HK-2 (cell line): ENCODE results near the gene RGS12.

ENCODE experiments used
- DNase-seq: peaks from one replicate; pipeline ENCODE4 v3.0.0-alpha.2; 2018; ENCODE audit not compliant: unreplicated experiment

RGS12 gene, protein sequence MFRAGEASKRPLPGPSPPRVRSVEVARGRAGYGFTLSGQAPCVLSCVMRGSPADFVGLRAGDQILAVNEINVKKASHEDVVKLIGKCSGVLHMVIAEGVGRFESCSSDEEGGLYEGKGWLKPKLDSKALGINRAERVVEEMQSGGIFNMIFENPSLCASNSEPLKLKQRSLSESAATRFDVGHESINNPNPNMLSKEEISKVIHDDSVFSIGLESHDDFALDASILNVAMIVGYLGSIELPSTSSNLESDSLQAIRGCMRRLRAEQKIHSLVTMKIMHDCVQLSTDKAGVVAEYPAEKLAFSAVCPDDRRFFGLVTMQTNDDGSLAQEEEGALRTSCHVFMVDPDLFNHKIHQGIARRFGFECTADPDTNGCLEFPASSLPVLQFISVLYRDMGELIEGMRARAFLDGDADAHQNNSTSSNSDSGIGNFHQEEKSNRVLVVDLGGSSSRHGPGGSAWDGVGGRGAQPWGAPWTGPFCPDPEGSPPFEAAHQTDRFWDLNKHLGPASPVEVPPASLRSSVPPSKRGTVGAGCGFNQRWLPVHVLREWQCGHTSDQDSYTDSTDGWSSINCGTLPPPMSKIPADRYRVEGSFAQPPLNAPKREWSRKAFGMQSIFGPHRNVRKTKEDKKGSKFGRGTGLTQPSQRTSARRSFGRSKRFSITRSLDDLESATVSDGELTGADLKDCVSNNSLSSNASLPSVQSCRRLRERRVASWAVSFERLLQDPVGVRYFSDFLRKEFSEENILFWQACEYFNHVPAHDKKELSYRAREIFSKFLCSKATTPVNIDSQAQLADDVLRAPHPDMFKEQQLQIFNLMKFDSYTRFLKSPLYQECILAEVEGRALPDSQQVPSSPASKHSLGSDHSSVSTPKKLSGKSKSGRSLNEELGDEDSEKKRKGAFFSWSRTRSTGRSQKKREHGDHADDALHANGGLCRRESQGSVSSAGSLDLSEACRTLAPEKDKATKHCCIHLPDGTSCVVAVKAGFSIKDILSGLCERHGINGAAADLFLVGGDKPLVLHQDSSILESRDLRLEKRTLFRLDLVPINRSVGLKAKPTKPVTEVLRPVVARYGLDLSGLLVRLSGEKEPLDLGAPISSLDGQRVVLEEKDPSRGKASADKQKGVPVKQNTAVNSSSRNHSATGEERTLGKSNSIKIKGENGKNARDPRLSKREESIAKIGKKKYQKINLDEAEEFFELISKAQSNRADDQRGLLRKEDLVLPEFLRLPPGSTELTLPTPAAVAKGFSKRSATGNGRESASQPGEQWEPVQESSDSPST (N-terminal part only)

DNA sequence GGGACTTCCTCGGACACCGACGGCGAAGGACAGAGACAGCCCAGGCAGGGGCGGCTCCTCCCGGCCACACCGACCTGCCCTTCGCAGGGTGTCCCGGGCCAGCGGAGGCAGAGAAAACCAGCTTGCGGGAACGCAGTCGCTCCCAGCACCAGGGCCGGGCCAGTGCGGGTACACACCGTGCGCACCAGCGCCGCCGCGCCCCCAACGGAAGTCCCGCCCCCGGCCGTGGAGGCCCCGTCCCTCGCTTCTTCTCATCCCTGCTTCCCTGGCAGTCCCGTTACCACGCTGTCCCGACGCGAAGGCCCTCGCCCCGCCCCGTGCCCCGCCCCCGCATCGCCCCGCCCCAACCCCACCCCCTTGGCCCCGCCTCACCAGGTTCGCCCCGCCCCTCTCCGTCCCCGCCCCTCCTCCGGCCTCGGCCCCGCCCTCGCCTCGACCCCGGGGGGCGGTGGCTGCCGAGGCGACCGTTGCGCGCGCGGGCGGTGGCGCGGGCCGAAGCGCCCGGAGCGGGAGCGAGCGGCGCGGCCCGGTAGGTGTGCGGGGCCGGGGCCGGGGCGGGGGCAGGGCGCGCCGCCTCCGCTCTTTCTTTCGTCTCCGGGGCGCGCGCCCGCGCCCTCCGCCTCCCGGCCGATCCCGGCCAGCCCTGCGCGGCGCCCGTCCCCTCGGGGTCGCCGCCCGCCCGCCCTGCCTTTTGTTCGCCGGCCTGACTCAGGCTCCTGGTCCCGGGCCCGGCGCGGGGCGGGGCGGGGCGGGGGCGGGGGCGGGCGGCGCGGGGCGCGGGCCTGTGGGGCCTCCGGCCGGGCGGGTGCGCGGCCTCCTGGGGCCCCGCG lies at the start of gene RGS12:
TSS of gene RGS12 (plus strand) at position 451 of the 830 bp plus-strand sequence. CDS start 23,150 bp downstream, outside the sequence.
- DNase-seq: peak; percentile 99

DNA sequence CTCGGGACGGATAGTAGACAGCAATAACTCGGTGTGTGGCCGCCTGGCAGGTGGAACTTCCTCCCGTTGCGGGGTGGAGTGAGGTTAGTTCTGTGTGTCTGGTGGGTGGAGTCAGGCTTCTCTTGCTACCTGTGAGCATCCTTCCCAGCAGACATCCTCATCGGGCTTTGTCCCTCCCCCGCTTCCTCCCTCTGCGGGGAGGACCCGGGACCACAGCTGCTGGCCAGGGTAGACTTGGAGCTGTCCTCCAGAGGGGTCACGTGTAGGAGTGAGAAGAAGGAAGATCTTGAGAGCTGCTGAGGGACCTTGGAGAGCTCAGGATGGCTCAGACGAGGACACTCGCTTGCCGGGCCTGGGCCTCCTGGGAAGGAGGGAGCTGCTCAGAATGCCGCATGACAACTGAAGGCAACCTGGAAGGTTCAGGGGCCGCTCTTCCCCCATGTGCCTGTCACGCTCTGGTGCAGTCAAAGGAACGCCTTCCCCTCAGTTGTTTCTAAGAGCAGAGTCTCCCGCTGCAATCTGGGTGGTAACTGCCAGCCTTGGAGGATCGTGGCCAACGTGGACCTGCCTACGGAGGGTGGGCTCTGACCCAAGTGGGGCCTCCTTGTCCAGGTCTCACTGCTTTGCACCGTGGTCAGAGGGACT lies 49.6 kb upstream of the RGS12 start:
- DNase-seq: no peak

DNA sequence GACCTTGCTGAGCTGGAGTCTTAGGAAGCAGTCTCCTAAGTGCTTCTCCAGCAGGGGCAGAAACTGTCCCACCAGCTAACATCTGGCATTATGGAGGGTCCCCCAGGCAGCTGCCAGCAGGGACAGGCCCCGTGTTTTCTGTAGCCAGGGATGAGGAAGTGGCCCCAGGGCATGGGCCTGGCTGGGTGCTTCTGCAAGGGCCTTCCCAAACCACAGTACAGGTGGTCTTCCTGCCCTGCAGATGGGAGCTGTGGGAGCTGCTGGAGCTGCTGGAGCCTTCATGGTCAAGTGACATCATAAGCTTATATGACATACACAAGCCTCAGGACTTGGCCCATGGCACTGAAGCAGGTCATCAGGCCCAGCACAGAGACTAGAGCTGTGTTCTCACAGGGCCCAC lies 48.8 kb upstream of the RGS12 start:
- no peak for DNase-seq

DNA sequence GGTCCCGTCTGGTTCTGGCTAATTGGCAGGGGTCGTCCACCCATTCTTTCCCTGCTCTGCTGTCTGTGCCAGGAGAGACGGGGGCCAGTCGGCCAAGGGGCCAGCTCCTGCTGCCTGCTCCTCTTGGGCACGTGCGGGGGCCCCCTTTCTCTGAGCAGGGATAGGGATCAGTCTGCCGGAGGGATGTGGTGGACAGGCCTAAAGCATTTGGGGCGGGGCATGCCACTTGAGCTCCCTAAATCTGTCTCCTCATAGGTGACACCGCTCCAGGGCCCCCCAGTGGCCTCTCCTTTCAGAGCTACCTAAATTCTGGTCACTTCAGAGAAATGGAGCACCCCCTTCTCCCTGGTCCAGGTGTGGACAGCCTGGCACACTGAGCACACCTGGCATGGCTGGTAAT lies 48.1 kb upstream of the RGS12 start:
- DNase-seq: no peak

DNA sequence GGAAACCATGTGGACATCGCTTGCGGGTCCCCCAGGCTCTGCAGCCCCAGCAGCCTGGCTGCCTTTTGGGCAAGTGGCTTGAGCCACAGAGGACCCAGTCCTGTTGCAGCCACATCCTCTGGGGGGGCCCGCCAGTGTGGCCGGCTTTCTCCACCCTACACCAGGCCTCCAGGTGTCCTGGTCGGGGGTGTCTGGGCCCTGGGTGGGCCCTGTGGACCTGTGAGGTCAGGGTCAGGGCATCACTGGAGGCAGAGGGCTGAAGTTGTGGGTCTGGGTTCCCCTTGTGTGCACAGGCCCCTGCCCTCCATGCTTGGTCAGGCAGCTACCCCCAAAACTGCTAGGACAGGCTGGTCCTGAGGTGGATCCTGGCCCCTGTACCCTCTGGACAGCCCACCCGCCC lies 47.1 kb upstream of the RGS12 start:
- no peak for DNase-seq

DNA sequence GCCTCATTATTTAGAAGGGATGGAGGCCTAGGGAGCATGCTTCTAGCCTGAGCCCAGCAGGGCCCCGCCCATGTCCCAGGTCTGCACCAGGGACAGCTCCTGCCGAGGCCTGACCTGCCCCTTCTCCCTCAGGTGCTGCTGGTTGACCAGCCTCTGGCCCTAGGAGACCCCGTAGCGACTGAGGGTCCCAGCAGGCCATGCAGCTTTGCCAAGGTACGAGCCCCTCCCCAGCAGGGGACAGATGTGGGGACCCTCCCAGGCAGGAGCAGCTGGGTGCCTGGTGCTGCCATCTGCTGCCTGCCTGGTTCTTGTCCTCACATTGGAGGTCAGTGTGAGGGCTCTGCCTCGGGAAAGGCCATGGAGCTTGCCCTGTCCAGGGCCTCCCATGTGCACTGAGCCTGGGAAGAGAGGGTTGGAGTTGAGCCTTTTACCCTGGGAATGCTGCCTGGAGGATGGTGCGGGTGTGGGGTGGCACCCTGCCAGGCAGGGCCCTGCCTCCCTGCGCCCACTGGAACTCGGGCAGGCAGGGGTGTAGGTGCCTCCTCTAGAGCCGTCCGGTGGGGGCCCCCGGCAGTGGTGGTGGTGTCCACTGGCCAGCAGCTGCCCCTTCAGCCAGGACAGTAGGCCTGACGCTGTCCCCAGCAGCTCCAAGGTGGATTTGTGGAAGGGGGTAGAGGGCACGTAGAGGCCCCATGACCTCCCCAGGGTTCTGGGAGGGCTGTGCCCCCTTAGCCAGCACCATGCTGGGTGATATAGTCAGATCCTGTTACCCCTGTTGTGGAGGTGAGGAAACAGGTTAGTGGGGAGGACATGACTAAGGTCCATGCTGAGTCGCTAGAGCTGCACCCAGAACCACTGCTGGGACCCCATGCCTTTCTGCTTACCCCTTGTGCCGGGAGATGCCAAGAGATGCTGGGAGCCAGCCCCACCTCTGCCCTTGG lies 46.1 kb upstream of the RGS12 start:
- no peak for DNase-seq

DNA sequence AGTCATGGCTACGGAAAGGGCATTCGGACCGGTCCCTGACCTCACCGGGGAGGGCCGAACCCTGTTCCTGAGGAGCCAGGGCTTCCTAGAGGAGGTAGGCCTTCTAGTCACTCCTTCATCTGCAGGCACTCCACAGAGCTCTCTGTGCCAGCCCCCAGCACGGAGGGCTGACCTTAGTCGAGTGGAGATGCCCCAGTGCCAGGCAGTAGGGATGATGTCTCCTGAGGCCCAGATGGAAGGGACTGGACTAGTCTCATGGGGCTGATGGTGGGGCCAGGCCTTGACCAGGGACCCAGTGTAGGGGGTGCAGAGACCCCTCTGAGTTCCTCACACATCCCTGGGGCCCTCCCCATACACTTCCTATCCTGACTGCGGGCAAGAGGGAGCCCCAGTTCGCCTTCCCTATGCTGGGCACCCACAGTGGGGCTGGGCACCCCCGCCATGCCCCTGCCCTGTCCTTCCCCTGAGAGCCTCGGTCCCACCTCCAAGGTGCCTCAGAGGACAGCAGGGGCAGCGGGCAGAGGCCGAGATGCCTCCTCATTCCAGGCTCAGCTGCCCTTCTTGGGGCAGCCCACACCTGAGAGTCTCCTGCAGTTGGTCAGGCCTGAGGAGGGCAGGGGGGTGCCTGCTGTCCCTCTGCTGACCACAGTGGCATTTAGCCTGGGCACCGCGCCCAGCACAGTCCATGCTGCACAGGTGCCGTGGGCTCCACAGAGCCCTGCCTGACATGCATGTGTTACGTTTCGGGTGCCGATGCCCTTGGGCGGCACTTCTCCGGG lies 45.2 kb upstream of the RGS12 start:
- no peak for DNase-seq

DNA sequence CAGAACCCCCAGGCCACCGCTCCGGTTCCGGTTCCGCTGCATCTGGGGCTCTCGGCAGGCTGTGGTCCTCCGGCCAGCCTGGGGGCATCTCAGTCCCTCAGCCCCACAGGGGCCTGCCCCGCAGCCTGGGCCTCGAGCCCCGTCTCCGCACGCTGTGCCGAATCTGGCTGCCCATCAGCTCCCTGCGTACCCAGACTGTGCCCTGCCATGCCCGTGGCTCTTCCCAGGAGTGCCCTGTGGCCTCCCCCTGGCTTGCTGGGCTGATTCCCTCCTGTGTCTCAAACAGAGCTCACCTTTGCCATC lies 44.7 kb upstream of the RGS12 start:
- DNase-seq: no peak

DNA sequence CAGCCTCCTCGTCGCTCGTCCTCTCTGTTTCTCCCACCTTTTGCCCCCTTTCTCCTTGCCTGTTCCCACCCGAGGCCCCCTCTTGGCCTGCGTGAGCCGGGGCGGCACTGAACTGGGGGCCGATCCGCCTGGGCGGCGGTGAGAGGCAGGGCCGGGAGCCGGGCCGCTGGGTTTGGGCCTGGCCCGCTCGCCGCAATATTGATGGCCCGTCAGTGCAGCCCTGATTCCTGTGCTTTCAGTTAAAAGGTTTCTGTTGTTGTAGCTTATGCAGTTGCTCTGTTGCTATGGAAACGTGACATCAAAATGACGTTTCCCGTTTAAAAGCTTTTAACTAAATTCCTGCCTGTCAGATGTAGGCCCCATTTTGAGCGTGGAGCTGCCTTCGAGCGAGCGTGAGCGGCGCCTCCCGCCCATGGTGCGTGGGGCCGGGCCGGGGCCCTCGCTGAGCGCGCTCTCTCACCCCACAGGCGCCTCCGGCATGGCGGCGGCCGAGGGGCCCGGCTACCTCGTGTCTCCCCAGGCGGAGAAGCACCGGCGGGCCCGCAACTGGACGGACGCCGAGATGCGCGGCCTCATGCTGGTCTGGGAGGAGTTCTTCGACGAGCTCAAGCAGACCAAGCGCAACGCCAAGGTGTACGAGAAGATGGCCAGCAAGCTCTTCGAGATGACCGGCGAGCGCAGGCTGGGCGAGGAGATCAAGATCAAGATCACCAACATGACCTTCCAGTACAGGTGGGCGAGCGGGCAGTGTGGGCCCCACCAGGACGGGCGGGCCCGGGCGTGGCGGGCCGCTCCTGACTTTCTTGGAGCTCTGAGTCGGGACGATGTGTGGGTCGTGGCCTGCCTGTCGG lies 43.8 kb upstream of the RGS12 start, which contains the start of gene MSANTD1:
TSS of gene MSANTD1 (plus strand) at position 349 of the 851 bp plus-strand sequence. CDS start at position 413, 64 bp downstream.
- DNase-seq: no peak

DNA sequence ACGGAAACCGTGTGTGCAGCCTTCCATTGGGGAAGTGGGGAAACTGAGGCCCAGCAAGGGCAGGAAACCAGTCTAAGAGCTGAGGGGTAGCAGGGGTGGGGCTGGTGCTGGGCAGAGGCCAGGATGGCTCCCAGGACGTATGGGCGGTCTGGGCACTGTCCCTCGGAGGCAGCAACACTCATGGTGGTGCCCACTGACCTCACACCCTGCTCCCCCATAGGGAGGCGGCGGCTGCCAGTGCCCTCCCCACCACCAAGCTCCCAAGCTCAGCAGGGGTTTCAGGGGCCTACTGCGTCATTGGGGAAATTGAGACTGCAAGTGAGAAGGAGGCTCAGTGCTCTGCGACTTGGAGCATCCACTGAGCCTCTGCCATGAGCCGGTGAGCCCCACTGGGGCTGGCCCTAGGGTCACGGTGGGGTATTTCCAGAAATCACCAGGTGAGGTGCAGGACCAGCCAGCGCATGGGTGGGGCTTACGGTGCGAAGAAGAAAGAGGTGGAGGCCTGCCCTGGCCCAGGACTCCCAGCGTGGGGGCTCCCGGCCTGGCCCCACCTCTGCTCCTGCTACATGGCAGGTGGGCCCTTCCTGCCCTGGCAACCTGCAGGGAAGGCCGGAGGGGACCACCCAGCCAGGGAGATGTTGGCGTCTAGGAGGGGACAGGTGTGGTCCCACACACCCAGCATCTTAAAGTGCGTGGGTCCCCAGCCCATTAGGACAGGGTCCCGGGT lies 42.9 kb upstream of the RGS12 start:
- no peak for DNase-seq

DNA sequence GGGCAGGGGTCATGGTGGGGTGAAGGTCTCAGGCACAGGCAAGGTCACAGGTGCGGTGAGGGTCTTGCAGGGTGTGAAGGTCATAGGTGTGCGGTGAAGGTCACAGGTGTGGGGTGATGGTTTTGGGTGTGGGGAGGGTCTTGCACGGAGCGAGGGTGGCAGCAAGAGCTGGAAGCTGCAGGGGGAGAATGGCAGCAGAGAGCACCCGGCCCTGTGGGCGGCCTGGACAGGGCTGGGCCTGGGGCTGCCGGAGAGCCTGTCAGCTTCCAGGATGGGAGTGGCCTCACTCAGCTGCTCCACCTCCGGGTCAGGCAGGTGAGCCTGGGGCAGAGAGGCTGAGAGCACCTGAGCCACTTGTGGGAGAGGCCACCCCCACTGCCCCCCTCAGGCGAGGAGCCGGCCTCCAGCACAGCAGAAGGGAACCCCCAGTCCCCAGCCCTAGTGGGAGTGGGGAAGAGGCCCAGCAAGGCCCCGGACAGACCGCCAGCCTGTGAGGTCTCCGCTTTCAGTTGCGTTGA lies 42.3 kb upstream of the RGS12 start:
- DNase-seq: no peak

DNA sequence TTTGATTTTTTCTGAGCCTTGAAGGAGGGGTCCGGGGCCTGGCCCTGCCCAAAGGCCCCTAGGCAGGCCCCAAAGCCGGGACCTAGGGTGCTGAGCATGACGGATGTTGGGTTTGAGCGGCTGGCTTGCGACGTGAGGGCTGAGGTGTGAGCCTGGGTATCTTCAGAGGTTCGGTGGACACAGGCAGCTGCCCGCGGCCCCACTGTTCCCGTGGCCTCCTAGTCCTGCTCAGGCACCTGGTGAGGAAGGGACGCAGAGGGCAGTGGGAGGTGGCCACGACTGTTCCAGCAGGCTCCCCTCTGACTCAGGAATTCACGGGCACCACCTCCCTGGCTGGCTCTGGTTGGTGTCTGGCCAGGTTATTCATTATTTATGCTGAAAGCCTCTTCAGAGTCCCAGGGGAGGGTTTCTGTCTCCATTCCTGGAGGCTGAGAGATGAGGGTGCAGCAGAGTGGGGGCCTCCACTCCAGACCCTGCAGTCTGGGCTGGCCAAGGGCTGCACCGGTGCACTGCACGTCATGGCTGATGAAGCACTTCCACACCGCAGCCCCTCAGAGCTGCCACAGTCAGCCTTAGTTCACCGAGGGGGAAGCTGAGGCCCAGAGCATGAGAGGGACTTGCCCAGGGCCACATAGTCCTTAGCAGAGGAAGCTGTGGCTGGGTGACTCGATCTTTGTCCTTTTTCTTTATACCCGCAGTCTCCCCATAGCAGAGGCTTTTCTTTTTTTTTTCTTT lies 41.7 kb upstream of the RGS12 start:
- peak; percentile 72 for DNase-seq

DNA sequence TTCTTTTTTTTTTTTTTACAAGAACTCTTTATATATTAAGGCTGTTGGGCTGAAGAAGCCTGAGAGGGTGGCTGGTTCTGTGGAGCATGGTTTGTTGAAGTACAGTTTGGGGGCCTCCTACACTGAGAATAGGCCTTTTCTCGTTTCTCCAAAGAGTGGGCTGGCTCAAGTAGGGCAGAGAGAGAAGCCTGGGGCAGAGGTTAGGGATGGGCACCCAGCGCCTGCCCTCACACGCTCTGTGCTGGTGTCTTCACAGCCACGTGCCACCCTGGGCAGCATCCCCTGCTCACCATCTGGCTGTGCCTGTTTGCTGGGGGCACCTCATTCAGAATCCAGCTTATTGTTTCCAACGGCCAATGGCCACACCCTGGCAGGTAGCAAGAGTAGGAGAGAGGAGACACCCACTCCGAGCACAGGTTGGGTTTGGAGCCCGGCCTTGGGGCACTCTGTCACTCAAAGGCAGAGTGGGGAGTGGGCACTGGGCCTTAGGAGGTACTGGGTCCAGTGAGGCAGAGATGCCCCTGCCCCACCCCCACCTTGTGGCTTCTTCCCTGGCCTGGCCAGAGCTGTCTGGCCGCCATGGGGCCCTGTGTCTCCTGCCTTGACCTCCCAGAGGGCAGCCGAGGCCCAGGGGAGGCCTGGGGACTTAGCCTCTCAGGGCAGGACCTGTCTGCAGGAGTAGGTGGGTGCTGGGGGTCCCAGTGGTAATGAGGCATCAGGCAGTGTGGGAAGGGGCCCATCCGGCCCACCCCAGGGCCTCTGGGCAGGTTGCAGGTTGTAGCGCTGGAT lies 40.9 kb upstream of the RGS12 start:
- no peak for DNase-seq

DNA sequence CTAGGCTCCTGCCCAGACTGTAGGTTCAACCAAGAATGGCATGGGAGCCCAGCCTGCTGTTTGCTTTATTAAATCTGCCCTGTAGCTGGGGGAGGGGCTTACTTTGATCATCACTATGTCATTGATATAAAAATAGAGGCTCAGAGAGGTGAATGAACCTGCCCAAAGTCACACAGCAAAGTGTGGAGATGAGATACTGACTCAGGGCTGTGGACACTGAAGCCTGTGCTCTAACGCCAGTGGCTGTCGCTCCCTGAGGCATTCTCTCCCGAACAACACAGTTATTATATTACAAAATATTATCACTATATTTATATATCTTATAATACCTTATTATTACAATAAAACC lies 40.4 kb upstream of the RGS12 start:
- no peak for DNase-seq

DNA sequence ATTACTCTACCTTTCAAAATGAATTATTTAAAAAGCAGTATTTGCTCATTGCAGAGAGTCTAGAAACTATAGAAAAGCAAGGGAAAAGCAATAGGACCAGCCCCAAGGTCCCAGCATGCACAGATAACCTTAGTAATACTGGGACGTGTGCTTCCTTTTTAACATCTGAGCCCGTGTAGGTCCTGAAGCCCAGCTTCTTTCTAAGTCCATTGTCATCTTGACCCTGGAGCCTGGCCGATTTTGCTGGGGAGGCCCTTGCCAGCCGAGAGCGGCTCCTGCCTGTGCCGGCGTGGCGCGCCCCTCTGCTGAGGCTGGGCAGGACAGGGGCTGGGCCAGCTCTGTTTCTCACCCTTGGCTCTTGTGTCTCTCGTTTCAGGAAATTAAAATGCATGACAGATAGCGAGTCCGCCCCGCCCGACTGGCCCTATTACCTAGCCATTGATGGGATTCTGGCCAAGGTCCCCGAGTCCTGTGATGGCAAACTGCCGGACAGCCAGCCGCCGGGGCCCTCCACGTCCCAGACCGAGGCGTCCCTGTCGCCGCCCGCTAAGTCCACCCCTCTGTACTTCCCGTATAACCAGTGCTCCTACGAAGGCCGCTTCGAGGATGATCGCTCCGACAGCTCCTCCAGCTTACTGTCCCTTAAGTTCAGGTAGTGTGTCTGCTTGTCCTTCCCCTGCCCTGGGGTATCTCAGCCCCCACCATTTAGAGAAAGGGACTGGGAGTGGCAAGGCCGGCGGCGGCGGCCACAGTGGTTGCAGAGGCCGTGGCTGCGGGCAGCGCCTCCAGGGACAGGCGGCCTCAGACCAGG lies 39.8 kb upstream of the RGS12 start:
- DNase-seq: no peak
